Stimulated activated naive CD8-positive, alpha-beta T cell treated with anti-CD3 and anti-CD28 coated beads, Interleukin-15, amount 100 ng/mL, for 72 hours (primary cell): ENCODE data around the gene KREMEN2.
"Not testable (repeated sequence)": the region's sequence is repeated elsewhere in the genome, so short reads cannot be mapped to it uniquely, and the experiment has no call there.

Experiments used
- ATAC-seq: fragments of 150-1000 bp; cut with Tn5 transposase; 2 replicates; pipeline ENCODE4 v1.10.0; 2021; ENCODE audit warnings: mild to moderate bottlenecking, moderate library complexity
- DNase-seq, 2 donors: peaks; one replicate each; pipeline ENCODE4 v3.0.0; 2021 to 2022
- H3K27ac Mint-ChIP-seq, 2 donors: one replicate each; pipeline ENCODE4 v1.8.0; 2022; ENCODE audit warnings: mild to moderate bottlenecking in 2 of 2, mixed read lengths in 2 of 2, moderate library complexity in 2 of 2
- H3K27me3 Mint-ChIP-seq: one replicate; pipeline ENCODE4 v1.8.0; 2022; ENCODE audit warnings: mixed read lengths
- H3K4me1 Mint-ChIP-seq: one replicate; pipeline ENCODE4 v1.8.0; 2022; ENCODE audit warnings: mild to moderate bottlenecking, mixed read lengths
- H3K4me3 Mint-ChIP-seq, 2 donors: one replicate each; pipeline ENCODE4 v1.8.0; 2022; ENCODE audit warnings: mild to moderate bottlenecking in 2 of 2, mixed read lengths in 2 of 2, moderate library complexity in 1 of 2
- H3K9me3 Mint-ChIP-seq, 2 donors: one replicate each; pipeline ENCODE4 v1.8.0; 2022; ENCODE audit warnings: mixed read lengths in 2 of 2

Gene KREMEN2

DNA sequence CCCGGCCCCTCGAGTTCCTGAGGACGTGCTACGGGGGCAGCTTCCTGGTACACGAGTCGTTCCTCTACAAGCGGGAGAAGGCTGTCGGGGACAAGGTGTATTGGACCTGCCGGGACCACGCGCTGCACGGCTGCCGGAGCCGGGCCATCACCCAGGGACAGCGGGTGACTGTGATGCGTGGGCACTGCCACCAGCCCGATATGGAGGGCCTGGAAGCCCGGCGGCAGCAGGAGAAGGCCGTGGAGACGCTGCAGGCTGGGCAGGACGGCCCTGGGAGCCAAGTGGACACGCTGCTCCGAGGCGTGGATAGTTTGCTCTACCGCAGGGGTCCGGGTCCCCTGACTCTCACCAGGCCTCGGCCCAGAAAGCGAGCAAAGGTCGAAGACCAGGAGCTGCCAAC, 30.9 kb upstream of the KREMEN2 start:
- peaks cover 7% of the 10 kb centered on the region for H3K4me1 Mint-ChIP-seq
- DNase-seq (no peak), ATAC-seq (no peak)
- H3K4me3 Mint-ChIP-seq = no peak overlapping the region
- H3K27ac Mint-ChIP-seq = no peak overlapping the region
- H3K9me3 Mint-ChIP-seq = no peaks in the 10 kb centered on the region
- no peaks in the 10 kb centered on the region for H3K27me3 Mint-ChIP-seq

GRCh38 chr16:2933701-2934100, 30.4 kb upstream of the KREMEN2 start:
- Mint-ChIP-seq H3K4me1 (peaks cover 7% of the 10 kb centered on the region), H3K27ac (no peak overlapping the region)

DNA sequence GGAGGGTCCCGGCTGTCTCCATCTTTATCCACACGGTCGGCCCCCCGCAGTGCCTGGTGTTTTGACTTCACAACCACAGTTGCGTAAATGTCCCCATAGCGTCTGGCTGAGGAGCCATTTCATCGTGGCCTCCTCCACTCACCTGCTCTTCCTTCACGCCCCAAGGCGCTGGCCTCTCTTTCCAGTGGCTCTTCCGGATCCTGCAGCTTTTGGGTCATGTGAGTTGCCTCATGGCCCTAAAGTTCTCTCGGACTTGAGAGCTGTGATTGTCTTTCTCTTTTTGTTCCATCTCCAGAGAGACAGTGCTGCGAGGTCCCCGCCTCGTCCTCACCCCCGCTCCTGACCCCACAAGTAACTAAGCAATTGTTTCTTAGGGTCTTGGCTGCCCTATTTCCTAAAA, 29.6 kb upstream of the KREMEN2 start:
- peaks cover 7% of the 10 kb centered on the region for H3K4me1 Mint-ChIP-seq

More at GRCh38 chr16:2933701-2934100, 30.4 kb upstream of the KREMEN2 start:
- no peak overlapping the region for H3K4me3 Mint-ChIP-seq
- H3K27me3 Mint-ChIP-seq = no peaks in the 10 kb centered on the region
- DNase-seq (no peak), ATAC-seq (no peak)
- no peaks in the 10 kb centered on the region for H3K9me3 Mint-ChIP-seq

GRCh38 chr16:2936436-2937011, 27.6 kb upstream of the KREMEN2 start:
- Mint-ChIP-seq H3K27me3 (no peaks in the 10 kb centered on the region), H3K27ac (peak overlapping the region in 1 of 2 donors; percentile 63), H3K4me3 (no peak overlapping the region), H3K4me1 (peaks cover 7% of the 10 kb centered on the region), H3K9me3 (no peaks in the 10 kb centered on the region)
- ATAC-seq (no peak), DNase-seq (no peak)

More for the DNA sequence above, 29.6 kb upstream of the KREMEN2 start:
- peak overlapping the region; percentile 24 to 72 for H3K27ac Mint-ChIP-seq
- H3K4me3 Mint-ChIP-seq = no peak overlapping the region
- no peaks in the 10 kb centered on the region for H3K9me3 Mint-ChIP-seq
- H3K27me3 Mint-ChIP-seq = no peaks in the 10 kb centered on the region
- no peak for ATAC-seq
- no peak for DNase-seq

- ATAC-seq = no peak
Observed at GRCh38 chr16:2937170-2937569, 26.9 kb upstream of the KREMEN2 start.

DNA sequence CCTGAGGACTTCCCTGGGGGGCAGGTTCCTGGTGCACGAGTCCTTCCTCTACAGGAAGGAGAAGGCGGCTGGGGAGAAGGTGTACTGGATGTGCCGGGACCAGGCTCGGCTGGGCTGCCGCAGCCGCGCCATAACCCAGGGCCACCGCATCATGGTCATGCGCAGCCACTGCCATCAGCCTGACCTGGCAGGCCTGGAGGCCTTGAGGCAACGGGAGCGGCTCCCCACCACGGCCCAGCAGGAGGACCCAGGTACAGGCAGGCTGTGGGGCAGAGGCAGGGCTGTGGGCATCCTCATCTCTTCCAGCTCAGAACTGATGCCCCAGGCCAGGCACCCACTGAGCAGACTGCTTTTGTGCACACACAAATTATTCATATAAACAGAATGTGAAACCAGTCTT, 25.9 kb upstream of the KREMEN2 start:
- Mint-ChIP-seq H3K4me3 (no peak overlapping the region), H3K9me3 (no peaks in the 10 kb centered on the region), H3K27me3 (no peaks in the 10 kb centered on the region), H3K4me1 (peaks cover 7% of the 10 kb centered on the region), H3K27ac (no peak overlapping the region)
- ATAC-seq (no peak), DNase-seq (no peak)

More at GRCh38 chr16:2937170-2937569, 26.9 kb upstream of the KREMEN2 start:
- H3K27ac Mint-ChIP-seq = no peak overlapping the region
- H3K27me3 Mint-ChIP-seq = no peaks in the 10 kb centered on the region
- peaks cover 7% of the 10 kb centered on the region for H3K4me1 Mint-ChIP-seq
- H3K4me3 Mint-ChIP-seq = no peak overlapping the region
- DNase-seq = no peak
- no peaks in the 10 kb centered on the region for H3K9me3 Mint-ChIP-seq

DNA sequence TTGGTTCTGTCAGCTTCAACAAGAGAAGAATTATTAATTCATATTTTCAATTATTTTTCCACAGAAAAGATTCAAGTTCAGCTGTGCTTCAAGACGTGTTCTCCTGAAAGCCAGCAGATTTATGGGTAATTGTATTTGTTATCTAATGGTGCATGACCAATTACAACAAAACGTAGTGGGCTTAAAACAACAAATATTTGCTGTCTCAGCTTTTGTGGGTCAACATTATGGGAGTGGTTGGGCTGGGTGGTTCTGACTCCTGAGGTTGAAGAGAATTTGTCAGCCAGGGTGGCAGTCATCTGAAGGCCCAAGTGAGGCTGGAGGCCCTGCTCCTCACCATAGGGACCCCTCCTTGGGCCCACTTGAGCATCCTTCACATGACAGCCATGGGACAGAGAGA, 24.1 kb upstream of the KREMEN2 start:
- DNase-seq (no peak), ATAC-seq (no peak)
- Mint-ChIP-seq H3K9me3 (no peaks in the 10 kb centered on the region), H3K4me1 (peaks cover 7% of the 10 kb centered on the region), H3K27ac (no peak overlapping the region), H3K27me3 (no peaks in the 10 kb centered on the region), H3K4me3 (no peak overlapping the region)

DNA sequence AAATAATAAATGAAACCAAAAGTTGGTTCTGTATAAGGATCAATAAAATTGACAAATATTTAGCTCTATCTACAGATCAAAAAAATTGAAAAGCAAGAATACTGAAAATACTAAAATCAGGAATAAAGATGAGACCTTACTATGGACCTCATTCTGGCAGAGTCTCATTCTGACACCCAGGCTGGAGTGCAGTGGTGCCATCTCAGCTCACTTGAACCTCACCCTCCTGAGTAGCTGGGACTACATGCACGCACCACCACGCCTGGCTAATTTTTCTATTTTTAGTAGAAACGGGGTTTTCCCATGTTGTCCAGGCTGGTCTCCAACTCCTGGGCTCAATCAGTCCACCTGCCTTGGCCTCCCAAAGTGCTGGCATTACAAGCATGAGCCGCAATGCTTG, 22.0 kb upstream of the KREMEN2 start:
- Mint-ChIP-seq H3K27ac (no peak overlapping the region), H3K27me3 (no peaks in the 10 kb centered on the region), H3K9me3 (no peaks in the 10 kb centered on the region), H3K4me1 (no peaks in the 10 kb centered on the region), H3K4me3 (no peak overlapping the region)
- no peak for ATAC-seq
- DNase-seq = no peak

DNA sequence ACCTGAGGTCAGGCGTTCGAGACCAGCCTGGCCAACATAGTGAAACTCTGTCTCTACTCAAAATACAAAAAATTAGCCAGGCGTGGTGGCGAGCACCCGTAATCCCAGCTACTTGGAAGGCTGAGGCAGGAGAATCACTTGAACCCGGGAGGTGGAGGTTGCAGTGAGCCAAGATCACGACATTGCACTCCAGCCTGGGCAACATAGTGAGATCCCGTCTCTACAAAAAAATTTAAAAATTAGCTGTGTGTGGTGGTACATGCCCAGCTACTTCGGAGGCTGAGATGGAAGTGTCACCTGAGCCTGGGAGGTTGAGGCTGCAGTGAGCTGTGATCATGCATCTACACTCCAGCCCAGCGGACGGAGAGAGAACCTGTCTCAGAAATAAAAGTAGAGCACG, 20.4 kb upstream of the KREMEN2 start:
- not testable (repeated sequence) for H3K4me3 Mint-ChIP-seq, H3K4me1 Mint-ChIP-seq, H3K27me3 Mint-ChIP-seq, H3K9me3 Mint-ChIP-seq, DNase-seq, ATAC-seq, H3K27ac Mint-ChIP-seq

GRCh38 chr16:2946649-2947048, 17.4 kb upstream of the KREMEN2 start:
- Mint-ChIP-seq H3K27ac (no peak overlapping the region), H3K9me3 (no peaks in the 10 kb centered on the region), H3K4me1 (peaks cover 4% of the 10 kb centered on the region), H3K27me3 (no peaks in the 10 kb centered on the region), H3K4me3 (no peak overlapping the region)
- ATAC-seq (no peak), DNase-seq (no peak)

DNA sequence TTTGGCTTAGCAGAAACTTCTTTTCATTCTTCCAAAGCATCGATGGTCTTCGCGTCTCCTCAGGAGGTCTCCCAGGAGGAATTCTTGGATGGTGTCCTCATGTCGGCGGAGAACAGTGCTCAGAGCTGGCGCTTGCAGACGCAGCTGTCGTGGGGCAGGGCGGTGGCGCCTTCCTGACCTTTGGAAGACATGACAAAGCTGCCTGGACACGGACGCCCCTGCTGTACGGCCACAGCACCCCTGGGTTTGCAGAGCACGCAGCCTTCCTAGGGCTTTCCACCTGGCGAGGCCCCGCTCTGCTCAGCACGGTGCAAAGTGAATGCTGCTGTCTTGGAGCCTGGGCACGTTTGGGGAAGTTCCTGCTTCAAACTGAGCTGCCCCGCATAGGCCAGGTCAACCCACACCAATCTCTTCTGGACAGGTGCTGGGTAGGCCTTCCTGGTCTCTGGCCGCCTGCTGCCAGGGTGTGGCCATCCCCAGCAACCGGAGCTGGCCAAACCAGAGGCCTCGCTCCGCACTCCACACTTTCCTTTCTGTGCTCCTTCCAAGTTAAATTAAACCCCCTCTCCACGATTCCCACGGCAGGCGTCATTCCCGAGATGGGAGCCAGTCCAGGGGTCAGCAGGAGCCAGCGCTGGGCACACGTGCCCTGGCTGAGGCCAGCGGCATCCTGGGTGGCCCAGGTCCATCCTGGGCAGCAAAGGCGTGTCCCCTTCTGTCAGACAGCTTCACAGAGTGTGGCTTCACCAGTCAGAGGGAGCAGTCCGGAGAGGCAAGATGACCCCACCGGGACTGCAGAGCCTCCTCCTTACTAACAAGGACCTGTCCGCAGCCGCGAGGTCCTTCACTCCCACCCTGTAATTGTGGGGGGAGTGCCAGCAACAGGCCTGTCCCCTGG, 15.0 kb upstream of the KREMEN2 start:
- ATAC-seq (peak; percentile 42), DNase-seq (no peak)
- no peaks in the 10 kb centered on the region for H3K27me3 Mint-ChIP-seq
- no peaks in the 10 kb centered on the region for H3K9me3 Mint-ChIP-seq
- no peak overlapping the region for H3K27ac Mint-ChIP-seq
- H3K4me1 Mint-ChIP-seq = peaks cover 4% of the 10 kb centered on the region
- H3K4me3 Mint-ChIP-seq = no peak overlapping the region

- Mint-ChIP-seq H3K27me3 (no peaks in the 10 kb centered on the region), H3K4me1 (peaks cover 4% of the 10 kb centered on the region), H3K27ac (no peak overlapping the region), H3K9me3 (no peaks in the 10 kb centered on the region), H3K4me3 (no peak overlapping the region)
- ATAC-seq = no peak
- no peak for DNase-seq
Observed at GRCh38 chr16:2949705-2950352, 14.2 kb upstream of the KREMEN2 start.

- Mint-ChIP-seq H3K27me3 (no peaks in the 10 kb centered on the region), H3K9me3 (no peaks in the 10 kb centered on the region), H3K4me1 (peaks cover 4% of the 10 kb centered on the region), H3K4me3 (no peak overlapping the region), H3K27ac (no peak overlapping the region)
- DNase-seq = no peak
- ATAC-seq = no peak
Observed at GRCh38 chr16:2950353-2950724, 13.7 kb upstream of the KREMEN2 start.

- DNase-seq = no peak
- Mint-ChIP-seq H3K27me3 (peaks cover 2% of the 10 kb centered on the region), H3K9me3 (no peaks in the 10 kb centered on the region), H3K4me3 (no peak overlapping the region), H3K27ac (no peak overlapping the region), H3K4me1 (peaks cover 5% of the 10 kb centered on the region)
- ATAC-seq = no peak
Observed at GRCh38 chr16:2950773-2951172, 13.3 kb upstream of the KREMEN2 start.

DNA sequence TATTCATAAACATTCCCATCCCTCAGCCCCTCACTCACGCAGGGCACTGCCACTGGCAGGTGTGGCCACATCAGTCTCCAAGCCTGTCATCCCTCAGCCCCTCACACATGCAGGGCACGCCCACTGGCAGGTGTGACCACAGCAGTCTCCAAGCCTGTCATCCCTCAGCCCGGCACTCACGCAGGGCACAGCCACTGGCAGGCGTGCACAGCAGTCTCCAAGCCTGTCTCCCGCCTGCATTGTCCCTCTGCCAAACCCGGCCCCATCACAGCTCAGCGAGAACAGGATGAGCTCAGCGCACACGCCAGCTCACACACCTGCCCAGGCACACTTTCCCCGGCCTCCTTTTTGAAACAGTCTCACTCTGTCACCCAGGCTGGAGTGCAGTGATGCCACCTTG, 11.4 kb upstream of the KREMEN2 start:
- no peak overlapping the region for H3K27ac Mint-ChIP-seq
- no peaks in the 10 kb centered on the region for H3K9me3 Mint-ChIP-seq
- DNase-seq (peak in 1 of 2 donors; percentile 8), ATAC-seq (no peak)
- no peak overlapping the region for H3K4me3 Mint-ChIP-seq
- peaks cover 15% of the 10 kb centered on the region for H3K4me1 Mint-ChIP-seq
- H3K27me3 Mint-ChIP-seq = peaks cover 21% of the 10 kb centered on the region
